ENCODE data around the gene TTC23.
"Not testable (repeated sequence)": the region's sequence is repeated elsewhere in the genome, so short reads cannot be mapped to it uniquely, and the experiment has no call there.

The TTC23 gene

GRCh38 chr15:99118258-99118632 is 131.1 kb downstream of the TTC23 start:
- DNase-seq: no peak

GRCh38 chr15:99117563-99118257 is 131.7 kb downstream of the TTC23 start:
- DNase-seq: no peak

- no peak for DNase-seq
Observed at GRCh38 chr15:99117111-99117510, 132.3 kb downstream of the TTC23 start.

- no peak for DNase-seq
Observed at GRCh38 chr15:99115300-99116215, 133.8 kb downstream of the TTC23 start.

- no peak for DNase-seq
Observed at GRCh38 chr15:99114511-99115299, 134.7 kb downstream of the TTC23 start.

- DNase-seq: no peak
Observed at GRCh38 chr15:99113547-99114271, 135.7 kb downstream of the TTC23 start.

- DNase-seq: not testable (repeated sequence)
Observed at GRCh38 chr15:99111641-99112040, 137.7 kb downstream of the TTC23 start.

- DNase-seq: no peak
Observed at GRCh38 chr15:99110581-99111320, 138.6 kb downstream of the TTC23 start.

GRCh38 chr15:99110093-99110492 is 139.3 kb downstream of the TTC23 start:
- no peak for DNase-seq

- DNase-seq: no peak
Observed at GRCh38 chr15:99109555-99110021, 139.8 kb downstream of the TTC23 start.

- DNase-seq: no peak
Observed at GRCh38 chr15:99108993-99109392, 140.4 kb downstream of the TTC23 start.

- DNase-seq: no peak
Observed at GRCh38 chr15:99106417-99107220, 142.8 kb downstream of the TTC23 start.

- peak in 1 of 2 experiments; percentile 24 for DNase-seq
Observed at GRCh38 chr15:99105514-99106341, 143.7 kb downstream of the TTC23 start.

GRCh38 chr15:99104788-99105513 is 144.4 kb downstream of the TTC23 start, which contains the start of gene SYNM:
TSS of gene SYNM (plus strand) at chr15:99105080. CDS start at chr15:99105200, 120 bp downstream.
- peak in 1 of 2 experiments; percentile 22 for DNase-seq

GRCh38 chr15:99103279-99103678 is 146.1 kb downstream of the TTC23 start:
- no peak for DNase-seq

- DNase-seq: no peak
Observed at GRCh38 chr15:99102332-99103235, 146.8 kb downstream of the TTC23 start.

GRCh38 chr15:99101501-99101900 is 147.9 kb downstream of the TTC23 start:
- no peak for DNase-seq

Measured in stimulated activated CD4-positive, alpha-beta T cell treated with anti-CD3 and anti-CD28 coated beads, Interleukin-4, amount 100 ng/mL, for 4 hours (primary cell).